Stimulated activated CD4-positive, alpha-beta T cell treated with anti-CD3 and anti-CD28 coated beads, Interleukin-2, amount 100 ng/mL, for 48 hours (primary cell): ENCODE results near the gene ANKRD24.
A peak's percentile ranks its signal among the peaks of the same experiment; 100 is the strongest.
"Not testable (repeated sequence)": the region's sequence is repeated elsewhere in the genome, so short reads cannot be mapped to it uniquely, and the experiment has no call there.

Experiments used
- DNase-seq, 2 donors: peaks; one replicate each; pipeline ENCODE4 v3.0.0-alpha.2; 2020

Gene ANKRD24

GRCh38 chr19:4174213-4174894 is 8.1 kb upstream of the ANKRD24 start:
- DNase-seq = no peak

- no peak for DNase-seq
Measured at GRCh38 chr19:4174895-4175668, 7.4 kb upstream of the ANKRD24 start.

GRCh38 chr19:4175669-4175931 is 6.9 kb upstream of the ANKRD24 start:
- no peak for DNase-seq

- DNase-seq = no peak
Measured at GRCh38 chr19:4177146-4177545, 5.3 kb upstream of the ANKRD24 start.

GRCh38 chr19:4178990-4179389 is 3.5 kb upstream of the ANKRD24 start:
- no peak for DNase-seq

GRCh38 chr19:4181053-4181508 is 1.4 kb upstream of the ANKRD24 start:
- DNase-seq = no peak

- DNase-seq = no peak
Measured at GRCh38 chr19:4183967-4184717, 1.7 kb downstream of the ANKRD24 start.

- no peak for DNase-seq
Measured at GRCh38 chr19:4184718-4185352, 2.3 kb downstream of the ANKRD24 start.

- DNase-seq = no peak
Measured at GRCh38 chr19:4185413-4186086, 3.1 kb downstream of the ANKRD24 start.

GRCh38 chr19:4186087-4186993 is 3.9 kb downstream of the ANKRD24 start:
- peak; percentile 87 to 91 for DNase-seq

- no peak for DNase-seq
Measured at GRCh38 chr19:4187313-4188122, 5.0 kb downstream of the ANKRD24 start.

- DNase-seq = no peak
Measured at GRCh38 chr19:4189641-4190040, 7.2 kb downstream of the ANKRD24 start.

- DNase-seq = not testable (repeated sequence)
Measured at GRCh38 chr19:4192537-4192936, 10.0 kb downstream of the ANKRD24 start.

GRCh38 chr19:4194353-4194752 is 11.9 kb downstream of the ANKRD24 start:
- no peak for DNase-seq

GRCh38 chr19:4196009-4196408 is 13.5 kb downstream of the ANKRD24 start:
- no peak for DNase-seq

- DNase-seq = no peak
Measured at GRCh38 chr19:4196587-4197148, 14.2 kb downstream of the ANKRD24 start.

- DNase-seq = no peak
Measured at GRCh38 chr19:4197228-4197624, 14.7 kb downstream of the ANKRD24 start.

GRCh38 chr19:4197625-4198466 is 15.4 kb downstream of the ANKRD24 start:
- no peak for DNase-seq

GRCh38 chr19:4198467-4199126 is 16.1 kb downstream of the ANKRD24 start:
- no peak for DNase-seq
